Lung (tissue), 12 donors: ENCODE measurements around the gene TP53RK. TPM values are rescaled to one million over a fixed set of nuclear protein-coding genes. Genes with fewer than 3 reads are reported as not detected.

Source experiments
- ATAC-seq: fragments of 200-7000 bp; cut with Tn5 transposase; one replicate; pipeline ENCODE4 v1.9.1; 2020; ENCODE audit warnings: moderate number of reproducible peaks; ENCODE audit not compliant: insufficient read depth, low FRiP score
- DNase-seq, 3 donors: peaks; one replicate each; pipeline ENCODE4 v3.0.0-alpha.2; 2013 to 2017
- H3K27ac ChIP-seq, 2 donors: one replicate each; pipeline ENCODE4 v1.5.1; 2013; ENCODE audit warnings: mild to moderate bottlenecking in 2 of 2, moderate library complexity in 2 of 2, control low read depth in 1 of 2, inconsistent platforms in 1 of 2, low read depth in 1 of 2, low read length in 1 of 2
- H3K27me3 ChIP-seq, 3 donors: one replicate each; pipeline ENCODE4 v1.5.1; 2013; ENCODE audit warnings: low read length in 2 of 3; ENCODE audit not compliant: control insufficient read depth in 3 of 3, insufficient read depth in 3 of 3
- H3K36me3 ChIP-seq, 4 donors: one replicate each; pipeline ENCODE4 v1.5.1; 2013; ENCODE audit warnings: low read length in 4 of 4, mild to moderate bottlenecking in 1 of 4, moderate library complexity in 1 of 4; ENCODE audit not compliant: control insufficient read depth in 4 of 4, insufficient read depth in 4 of 4
- H3K4me1 ChIP-seq, 5 donors: one replicate each; pipeline ENCODE4 v1.5.1; 2013; ENCODE audit warnings: low read length in 5 of 5, mild to moderate bottlenecking in 2 of 5, moderate library complexity in 1 of 5; ENCODE audit not compliant: control insufficient read depth in 5 of 5, insufficient read depth in 5 of 5
- H3K4me3 ChIP-seq: one replicate; pipeline ENCODE4 v1.5.1; 2013; ENCODE audit warnings: mild to moderate bottlenecking, control low read depth, moderate library complexity
- H3K9ac ChIP-seq, 2 donors: one replicate each; pipeline ENCODE4 v1.5.1; 2013; ENCODE audit warnings: low read length in 2 of 2, control low read depth in 1 of 2; ENCODE audit not compliant: insufficient read depth in 1 of 2
- H3K9me3 ChIP-seq, 4 donors: one replicate each; pipeline ENCODE4 v1.5.1; 2013; ENCODE audit warnings: low read length in 3 of 4, mild to moderate bottlenecking in 1 of 4, moderate library complexity in 1 of 4; ENCODE audit not compliant: control insufficient read depth in 4 of 4, insufficient read depth in 3 of 4
- CTCF ChIP-seq: IDR thresholded peaks from 2 replicates; pipeline ENCODE4 v1.5.1; 2012; ENCODE audit warnings: mild to moderate bottlenecking; ENCODE audit errors: control extremely low read depth, extremely low read depth
- WGBS, 2 donors: extraction: QIAGEN DNeasy Blood & Tissue Kit; methylation state at CpG; one replicate each; pipeline ENCODE4 v1.1.7; 2013; 5-methylcytosine and 5-hydroxymethylcytosine counted together
- polyA plus RNA-seq, 2 donors: library from polyadenylated mRNA; stranded (reverse); fragments of 200-250 nt; gene quantifications; one replicate each; pipeline ENCODE4 v1.2.1, GENCODE V29; 2013
- total RNA-seq, 2 donors: library from RNA; depleted of rRNA in 1 of 2; stranded (reverse); fragments of >200 nt in 1 of 2; gene quantifications; one replicate each; pipeline ENCODE4 v1.2.1, GENCODE V29; 2014 to 2021
- donor health status: control.
- donor health status: control.
- donor health status: Bipolar disorder and iron deficiency.
- donor health status: healthy.
- donor health status: DM: yes; HTN: yes; CAD: no.

The TP53RK gene
- total and polyA plus RNA-seq, 4 donors: 11.6 to 15.7 (median 12.5) TPM

- peaks cover 0 to 7% (median 2%) of the 10 kb centered on the region in 4 donors for H3K9me3 ChIP-seq
- TF ChIP-seq CTCF: no peak
- no peak overlapping the region for H3K4me3 ChIP-seq
- H3K9ac ChIP-seq: no peak overlapping the region
- no peak for ATAC-seq
- H3K27ac ChIP-seq: no peak overlapping the region
- H3K27me3 ChIP-seq: no peaks in the 10 kb centered on the region
- H3K36me3 ChIP-seq: peaks cover 0 to 5% (median 1%) of the 10 kb centered on the region in 4 donors
- 94 to 95% methylated on average over 9 of the region's 9 CpGs for WGBS, 2 donors
- peaks cover 0 to 9% (median 4%) of the 10 kb centered on the region in 5 donors for H3K4me1 ChIP-seq
- DNase-seq: no peak
These were observed 28.7 kb upstream of the TP53RK start for GRCh38 chr20:46717818-46718541.

- Histone ChIP-seq H3K4me1 (peaks cover 0 to 13% (median 8%) of the 10 kb centered on the region in 5 donors), H3K36me3 (peaks cover 0 to 5% (median 4%) of the 10 kb centered on the region in 4 donors), H3K9me3 (no peaks in the 10 kb centered on the region), H3K4me3 (no peak overlapping the region), H3K27ac (no peak overlapping the region), H3K27me3 (no peaks in the 10 kb centered on the region), H3K9ac (no peak overlapping the region)
- ATAC-seq: no peak
- WGBS, 2 donors: 25 to 37% methylated on average over 4 of the region's 4 CpGs
- no peak for DNase-seq
- no peak for TF ChIP-seq CTCF
These were observed 26.1 kb upstream of the TP53RK start for GRCh38 chr20:46715292-46715756.

GRCh38 chr20:46713957-46714834 is 25.0 kb upstream of the TP53RK start:
- Histone ChIP-seq H3K36me3 (peaks cover 0 to 7% (median under 1%) of the 10 kb centered on the region in 4 donors), H3K4me1 (peaks cover 0 to 15% (median 8%) of the 10 kb centered on the region in 5 donors), H3K9me3 (no peaks in the 10 kb centered on the region), H3K4me3 (no peak overlapping the region), H3K27ac (no peak overlapping the region), H3K27me3 (no peaks in the 10 kb centered on the region), H3K9ac (no peak overlapping the region)
- DNase-seq: no peak
- no peak for ATAC-seq
- WGBS, 2 donors: 89 to 91% methylated on average over 15 of the region's 15 CpGs
- TF ChIP-seq CTCF: no peak
